K562 (cell line): Measurements from ENCODE around the gene NPEPPS. TPM values are rescaled to one million over a fixed set of nuclear protein-coding genes. Genes with fewer than 3 reads are reported as not detected.
"Not testable (repeated sequence)": the region's sequence is repeated elsewhere in the genome, so short reads cannot be mapped to it uniquely, and the experiment has no call there.

ENCODE experiments used
- ATAC-seq: fragments of 200-7000 bp; cut with Tn5 transposase; 3 replicates; pipeline ENCODE4 v1.9.1; 2020; ENCODE audit warnings: moderate library complexity
- BruUV-seq: library from RNA; stranded (reverse); fragments of 400-500 nt; replicated peaks from 2 replicates; lab custom pipeline; 2021; lab: Mats Ljungman, UMichigan
- CTCF ChIA-PET: fragments of 300-600 bp; formaldehyde crosslinking; extraction: SDS; loops from one replicate; lab custom pipeline; 2021; ENCODE audit warnings: low intra/inter-chr PET ratio; lab: Yijun Ruan, JAX
- POLR2A ChIA-PET: fragments of 300-600, 350-650 bp; sonication (Branson Sonifier 250); formaldehyde crosslinking; extraction: SDS; loops from one replicate; lab custom pipeline; 2021; ENCODE audit warnings: antibody characterized with exemption, inconsistent platforms; lab: Yijun Ruan, JAX
- DNase-seq, 4 experiments: peaks; one replicate each; pipeline versions ENCODE4 v3.0.0 to v3.0.0-alpha.2; 2011 to 2018; ENCODE audit warnings: low spot score in 3 of 4, mixed read lengths in 3 of 4; ENCODE audit errors: extremely low read depth in 1 of 4
- FAIRE-seq: peaks from 2 replicates; lab custom pipeline; 2011; peaks lifted over from hg19 to GRCh38; lab: Jason Lieb, UNC
- H2AFZ ChIP-seq: 2 replicates; pipeline ENCODE4 v1.6.0; 2011; ENCODE audit warnings: low read depth, low read length, control low read depth, inconsistent platforms
- H3K27ac ChIP-seq: fragments of 200-600 bp; 3 replicates; pipeline ENCODE4 v1.8.0; 2011; ENCODE audit warnings: low read depth, mild to moderate bottlenecking, control low read depth, inconsistent platforms, low read length, moderate library complexity, mixed read lengths; ENCODE audit errors: extremely low read depth
- H3K27me3 ChIP-seq, 2 experiments: fragments of 300-600 bp in 1 of 2; 2 replicates in 1 of 2; 3 replicates in 1 of 2; pipeline versions ENCODE4 v1.6.0 to v1.8.0; 2011; ENCODE audit warnings: inconsistent platforms in 2 of 2, low read length in 2 of 2, mild to moderate bottlenecking in 1 of 2, mixed read lengths in 1 of 2, moderate library complexity in 1 of 2; ENCODE audit not compliant: control insufficient read depth in 2 of 2, insufficient read depth in 2 of 2
- H3K36me3 ChIP-seq: fragments of 300-600 bp; 3 replicates; pipeline ENCODE4 v1.8.0; 2011; ENCODE audit warnings: mild to moderate bottlenecking, low read length, inconsistent platforms; ENCODE audit not compliant: control insufficient read depth, insufficient read depth
- H3K4me1 ChIP-seq, 2 experiments: fragments of 200-600 bp in 1 of 2; replicated peaks in 1 of 2; 2 replicates in 1 of 2; 3 replicates in 1 of 2; pipeline versions ENCODE4 v1.5.1 to v1.8.0; 2011; ENCODE audit warnings: inconsistent platforms in 2 of 2, low read length in 2 of 2, mild to moderate bottlenecking in 1 of 2, mixed read lengths in 1 of 2, moderate library complexity in 1 of 2; ENCODE audit not compliant: control insufficient read depth in 2 of 2, insufficient read depth in 2 of 2
- H3K4me2 ChIP-seq: 2 replicates; pipeline ENCODE4 v1.6.1; 2011; ENCODE audit warnings: low read length, control low read depth, inconsistent platforms, mixed read lengths; ENCODE audit not compliant: insufficient read depth
- H3K4me3 ChIP-seq: fragments of 200-600 bp; sonication (generic), shearing (Covaris generic); 2 replicates; pipeline ENCODE4 v1.5.1; 2016; ENCODE audit warnings: control low read depth, inconsistent platforms
- H3K79me2 ChIP-seq: fragments of 200-600 bp; 3 replicates; pipeline ENCODE4 v1.8.0; 2011; ENCODE audit warnings: low read length, inconsistent platforms; ENCODE audit not compliant: control insufficient read depth, insufficient read depth
- H3K9ac ChIP-seq, 2 experiments: 2 replicates each; pipeline versions ENCODE4 v1.6.0 to v1.6.1; 2011; ENCODE audit warnings: low read depth in 2 of 2, low read length in 2 of 2, control low read depth in 1 of 2, inconsistent platforms in 1 of 2, mild to moderate bottlenecking in 1 of 2, mixed read lengths in 1 of 2; ENCODE audit not compliant: insufficient read depth in 1 of 2
- H3K9me1 ChIP-seq: one replicate; pipeline ENCODE4 v1.6.0; 2011; ENCODE audit warnings: inconsistent platforms, mild to moderate bottlenecking, low read length, moderate library complexity; ENCODE audit not compliant: control insufficient read depth, insufficient read depth
- H3K9me3 ChIP-seq: replicated peaks from 2 replicates; pipeline ENCODE4 v1.5.1; 2011; ENCODE audit warnings: low read depth, low read length, inconsistent platforms; ENCODE audit not compliant: control insufficient read depth, insufficient read depth
- H4K20me1 ChIP-seq: replicated peaks from 2 replicates; pipeline ENCODE4 v1.6.1; 2011; ENCODE audit warnings: low read length, inconsistent platforms, mixed read lengths; ENCODE audit not compliant: control insufficient read depth, insufficient read depth
- DEAF1 ChIP-seq: fragments of 450-650 bp; formaldehyde crosslinking; IDR thresholded peaks from 2 replicates; pipeline ENCODE4 v1.4.0; 2020; ENCODE audit warnings: mild to moderate bottlenecking, moderate library complexity
- REST ChIP-seq, 2 experiments: fragments of 450-650 bp; formaldehyde crosslinking in 1 of 2; IDR thresholded peaks; 2 replicates each; pipeline versions ENCODE4 v1.4.0 to v1.6.1; 2014 to 2020; ENCODE audit warnings: mild to moderate bottlenecking in 2 of 2, borderline replicate concordance in 1 of 2, low read depth in 1 of 2
- SPI1 ChIP-seq: IDR thresholded peaks from 2 replicates; pipeline ENCODE4 v1.6.1; 2011; ENCODE audit warnings: low read depth, low read length, control low read depth, borderline replicate concordance
- WGBS: fragments of 100-300 bp; shearing (Covaris generic); methylation state at CpG from one replicate; pipeline ENCODE4 v1.1.6; 2016; ENCODE audit warnings: low coverage, mixed read lengths; ENCODE audit not compliant: insufficient coverage; ENCODE audit errors: missing lambda C conversion rate; 5-methylcytosine and 5-hydroxymethylcytosine counted together
- in situ Hi-C: fragments of 300-500 bp; cut with MboI; formaldehyde crosslinking; loops from 4 replicates; pipeline ENCODE4 v1.15.0; 2018; ENCODE audit warnings: inconsistent platforms, mixed read lengths
- intact Hi-C: fragments of 100-400 bp; cut with micrococcal nuclease; formaldehyde crosslinking; loops from 2 replicates; pipeline ENCODE4 v1.14.2; 2022
- polyA plus RNA-seq, 8 experiments: library from polyadenylated mRNA; depleted of rRNA in 4 of 8; stranded (reverse) in 5 of 8; unstranded in 3 of 8; fragments of >200 nt; fragmentation: Nextera tagmentation in 2 of 8; fragmentation: Illumina TruSeq in 1 of 8; extraction: Ambion mirVana in 2 of 8; extraction: Trizol in 1 of 8; gene quantifications; 2 replicates each; pipeline versions ENCODE4 v1.2.1 to v1.2.3, GENCODE V29; 2011 to 2014; ENCODE audit warnings: inconsistent platforms in 1 of 8, missing spikeins in 1 of 8
- total RNA-seq, 7 experiments: library from RNA; depleted of rRNA in 6 of 7; stranded (reverse); fragments of >200 nt in 6 of 7; fragmentation: Illumina TruSeq in 2 of 7; extraction: Trizol in 2 of 7; gene quantifications; 2 replicates each; pipeline versions ENCODE4 v1.2.1 to v1.2.3, GENCODE V29; 2011 to 2021; ENCODE audit warnings: low replicate concordance in 1 of 7

The NPEPPS gene
- total and polyA plus RNA-seq, 9 of the 15 experiments (the other 6 are each of a cell fraction or from before 2014, with no cell fraction given): 21.4 to 108 (median 46.0) TPM

- H4K20me1 ChIP-seq, H2AFZ ChIP-seq, intact Hi-C loops, FAIRE-seq, H3K9ac ChIP-seq, H3K9me3 ChIP-seq, H3K4me1 ChIP-seq, DNase-seq, in situ Hi-C loops, H3K79me2 ChIP-seq, POLR2A ChIA-PET, BruUV-seq, H3K4me3 ChIP-seq: not testable (repeated sequence)
- peak; percentile 44; the same call in 1 of the 2 replicates for TF ChIP-seq SPI1
- TF ChIP-seq, all 486 proteins: peak for 1; not testable (repeated sequence) for 485
- H3K27me3 ChIP-seq, ATAC-seq, H3K9me1 ChIP-seq, H3K4me2 ChIP-seq, H3K36me3 ChIP-seq, CTCF ChIA-PET, H3K27ac ChIP-seq: not testable (repeated sequence)
- WGBS: 46% methylated on average over 4 of the region's 4 CpGs
Measured at GRCh38 chr17:47499494-47499893, 31.4 kb upstream of the NPEPPS start.

GRCh38 chr17:47500620-47501019, 30.3 kb upstream of the NPEPPS start:
- in situ Hi-C loops; H3K4me1 ChIP-seq; H3K4me3 ChIP-seq; H3K79me2 ChIP-seq; BruUV-seq; H3K36me3 ChIP-seq; H3K4me2 ChIP-seq; H3K9me3 ChIP-seq; H3K9me1 ChIP-seq; H3K27ac ChIP-seq; POLR2A ChIA-PET; H4K20me1 ChIP-seq; H2AFZ ChIP-seq; H3K27me3 ChIP-seq; H3K9ac ChIP-seq; TF ChIP-seq REST (CRISPR knock-in tag; IDR thresholded peaks at IDR 0.05; ENCODE audit: low read depth): not testable (repeated sequence)
- ATAC-seq (peak; percentile 84), DNase-seq (peak in 3 of 4 experiments; percentile 2 to 27 (median 6)), FAIRE-seq (peak; percentile 51)
- intact Hi-C loops: loop anchor here (2.0 kb wide), 1 partner anchor 116 kb away; no protein-coding TSS in a partner anchor
- WGBS: 79% methylated on average over 2 of the region's 4 CpGs
- CTCF ChIA-PET: interaction anchor here (1.1 kb wide), 1 partner anchor 116 kb away, joined by 3 read pairs; no protein-coding TSS in a partner anchor
- TF ChIP-seq DEAF1 (CRISPR knock-in tag) (peak; percentile 35; the same call in 1 of the 2 replicates), REST (IDR thresholded peaks at IDR 0.05; ENCODE audit: borderline replicate concordance) (peak; percentile 58; the same call in 1 of the 2 replicates)
